Right lung (tissue), 5 donors: ENCODE results near the gene MTCP1. TPM values are rescaled to one million over a fixed set of nuclear protein-coding genes. Genes with fewer than 3 reads are reported as not detected.

Experiments
- DNase-seq, 2 donors: peaks; one replicate each; pipeline ENCODE4 v3.0.0-alpha.2; 2013
- polyA plus RNA-seq, 5 donors: library from polyadenylated mRNA; unstranded; fragments of 120-200 nt; gene quantifications; one replicate each; pipeline versions ENCODE4 v1.2.1 to v1.2.3, GENCODE V29; 2013; ENCODE audit warnings: inconsistent platforms in 1 of 5, low replicate concordance in 1 of 5; ENCODE audit not compliant: insufficient read length in 5 of 5, insufficient read depth in 1 of 5

Gene MTCP1
- polyA plus RNA-seq, 5 donors: 17.4 to 26.1 (median 20.5) TPM

DNA sequence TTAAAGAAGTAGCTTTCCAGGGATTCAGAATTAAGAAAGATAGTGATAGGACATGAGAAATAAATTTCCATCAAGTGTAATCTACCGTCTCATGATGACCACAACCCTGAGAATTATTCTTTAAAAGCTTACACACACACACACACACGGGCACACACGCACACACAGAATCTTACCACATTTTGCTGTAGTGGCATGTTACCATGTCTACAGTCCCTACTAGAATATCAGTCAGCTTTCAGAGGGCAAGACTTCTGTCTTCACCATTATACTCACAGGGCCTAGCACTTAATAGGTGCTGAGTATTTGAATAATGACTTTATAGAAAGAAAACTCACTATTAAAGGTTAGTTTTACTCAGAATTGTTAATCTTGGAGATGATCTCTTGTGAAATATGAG is 15.4 kb downstream of the MTCP1 start:
- no peak for DNase-seq

DNA sequence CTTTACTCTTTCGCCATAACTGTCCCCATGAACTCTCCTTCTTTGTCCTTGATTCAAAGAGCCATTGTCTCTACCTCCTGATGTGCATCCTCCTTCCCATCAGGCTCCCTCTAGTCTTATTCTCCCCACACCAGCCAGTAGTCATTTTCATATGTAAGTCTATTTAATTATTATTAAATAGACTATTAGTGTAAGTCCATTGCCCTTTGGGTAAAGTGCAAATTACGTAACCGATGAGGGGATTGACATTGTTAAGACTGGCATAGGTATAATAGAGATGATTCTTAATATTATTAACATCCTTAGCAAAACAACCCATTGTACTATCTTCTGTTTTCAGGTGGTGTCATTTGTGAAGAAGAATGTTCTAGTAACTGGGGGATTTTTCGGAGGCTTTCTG is 16.7 kb downstream of the MTCP1 start:
- DNase-seq: no peak

DNA sequence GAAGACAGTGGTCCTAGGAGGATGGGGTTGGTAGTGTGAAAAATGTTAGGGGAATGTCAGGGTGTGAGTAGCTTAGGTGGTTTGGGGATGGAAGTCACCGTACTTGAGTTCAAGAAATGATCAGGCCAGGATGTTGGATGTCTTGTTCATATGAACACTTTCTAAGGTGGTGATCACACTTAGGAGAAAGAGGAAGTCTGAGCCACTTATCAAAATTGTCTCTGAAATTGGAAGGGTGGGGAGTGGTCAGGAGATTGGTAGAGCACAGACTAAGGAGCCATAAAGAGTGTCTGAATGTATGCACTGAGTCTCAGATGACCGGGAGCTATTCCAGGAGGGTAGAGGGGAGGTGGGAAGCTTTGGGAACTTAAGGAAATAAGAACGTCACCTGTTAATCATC is 17.3 kb downstream of the MTCP1 start:
- no peak for DNase-seq

DNA sequence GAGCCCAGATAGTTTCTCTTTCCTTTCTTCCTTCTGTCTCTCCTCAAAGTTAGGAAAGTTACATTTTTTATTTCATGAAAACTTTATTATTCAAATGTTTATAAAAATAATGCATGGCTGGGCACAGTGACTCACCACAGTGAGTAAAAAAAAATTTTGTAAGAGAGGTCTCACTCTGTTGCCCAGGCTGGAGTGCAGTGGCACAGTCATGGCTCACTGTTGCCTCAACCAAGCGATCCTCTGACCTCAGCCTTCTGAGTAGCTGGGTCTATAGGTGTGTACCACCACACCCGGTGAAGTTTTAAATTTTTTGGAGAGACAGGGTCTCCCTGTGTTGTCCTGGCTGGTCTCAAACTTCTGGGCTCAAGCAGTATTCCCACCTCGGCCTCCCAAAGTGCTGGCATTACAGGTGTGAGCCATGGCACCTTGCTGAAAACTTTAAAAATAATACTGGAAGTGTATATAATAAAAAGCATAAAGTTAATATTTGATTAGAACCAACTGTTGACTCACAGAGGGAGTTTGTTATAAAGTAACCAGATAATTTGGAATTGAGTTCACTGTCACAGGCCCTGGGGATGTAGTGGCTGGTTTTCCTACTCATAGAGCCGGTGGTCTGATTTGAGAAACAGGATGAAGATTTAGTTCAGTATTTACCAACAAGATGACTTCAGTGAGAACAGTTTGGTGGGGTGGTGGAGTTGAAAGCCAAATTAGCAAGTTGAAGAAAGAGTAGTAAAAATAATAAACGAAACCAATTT is 18.0 kb downstream of the MTCP1 start:
- no peak for DNase-seq

DNA sequence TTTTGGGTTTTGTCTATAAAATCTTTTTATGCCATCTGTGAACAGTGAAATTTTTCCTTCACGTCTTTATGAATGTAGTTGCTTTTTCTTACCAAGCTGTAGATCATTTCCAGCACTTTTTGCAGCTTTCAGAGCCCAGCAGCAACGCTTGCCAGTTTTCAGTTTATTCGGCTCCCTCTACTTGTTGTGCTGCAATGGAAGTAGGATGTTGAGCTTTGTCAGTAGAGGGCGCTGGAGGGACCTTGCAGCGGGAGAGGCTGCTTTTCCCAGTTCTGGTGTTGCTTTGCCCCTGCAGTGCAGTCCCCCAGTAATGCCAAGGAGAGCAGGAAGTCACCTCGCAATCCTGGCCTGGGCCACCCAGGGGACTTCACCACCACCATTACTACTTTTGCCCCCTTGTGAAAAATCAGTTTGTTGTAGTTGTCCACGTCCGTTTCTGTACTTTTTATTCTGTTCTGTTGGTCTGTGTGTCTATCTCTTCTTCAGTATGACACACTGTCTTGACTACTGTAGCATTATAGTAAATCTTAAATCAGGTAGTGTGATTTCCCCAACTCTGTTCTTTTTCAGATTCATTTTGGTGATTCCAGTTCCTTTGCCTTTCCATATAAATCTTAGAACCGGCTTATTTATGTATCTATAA is 21.8 kb downstream of the MTCP1 start:
- no peak for DNase-seq

DNA sequence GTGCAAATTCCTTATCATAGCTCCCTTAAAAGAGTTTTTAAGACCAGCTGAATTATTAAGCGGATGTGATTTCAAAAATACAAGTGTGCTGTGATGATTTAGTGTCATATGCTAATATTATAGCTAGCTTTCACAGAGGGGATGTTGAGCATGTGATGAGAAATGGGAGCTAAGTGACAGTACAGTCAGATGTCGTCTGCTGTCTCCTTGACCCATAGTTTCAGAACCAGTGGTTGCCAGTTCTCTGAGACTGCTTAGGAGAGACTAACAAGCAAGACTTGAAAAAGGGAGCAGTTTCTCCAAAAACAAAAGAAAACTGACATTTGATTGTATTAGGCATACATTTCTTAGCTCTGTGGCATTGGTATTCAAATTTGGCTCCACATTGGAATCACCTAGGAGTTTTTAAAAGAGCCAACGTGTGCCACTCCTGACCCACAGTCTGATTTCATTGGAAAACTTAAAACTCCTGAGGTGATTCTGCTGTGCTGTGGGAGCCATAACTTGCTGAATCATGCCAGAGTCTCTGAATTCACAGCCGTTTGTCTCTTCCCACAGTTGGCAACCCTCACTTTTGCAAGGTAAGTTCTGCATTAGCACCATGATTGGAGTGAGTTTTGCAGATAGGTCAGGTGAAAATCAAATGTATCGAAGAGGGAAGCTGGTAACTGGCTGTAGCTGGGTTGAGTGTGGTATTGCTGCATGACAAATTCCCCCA is 24.0 kb downstream of the MTCP1 start:
- DNase-seq: no peak

DNA sequence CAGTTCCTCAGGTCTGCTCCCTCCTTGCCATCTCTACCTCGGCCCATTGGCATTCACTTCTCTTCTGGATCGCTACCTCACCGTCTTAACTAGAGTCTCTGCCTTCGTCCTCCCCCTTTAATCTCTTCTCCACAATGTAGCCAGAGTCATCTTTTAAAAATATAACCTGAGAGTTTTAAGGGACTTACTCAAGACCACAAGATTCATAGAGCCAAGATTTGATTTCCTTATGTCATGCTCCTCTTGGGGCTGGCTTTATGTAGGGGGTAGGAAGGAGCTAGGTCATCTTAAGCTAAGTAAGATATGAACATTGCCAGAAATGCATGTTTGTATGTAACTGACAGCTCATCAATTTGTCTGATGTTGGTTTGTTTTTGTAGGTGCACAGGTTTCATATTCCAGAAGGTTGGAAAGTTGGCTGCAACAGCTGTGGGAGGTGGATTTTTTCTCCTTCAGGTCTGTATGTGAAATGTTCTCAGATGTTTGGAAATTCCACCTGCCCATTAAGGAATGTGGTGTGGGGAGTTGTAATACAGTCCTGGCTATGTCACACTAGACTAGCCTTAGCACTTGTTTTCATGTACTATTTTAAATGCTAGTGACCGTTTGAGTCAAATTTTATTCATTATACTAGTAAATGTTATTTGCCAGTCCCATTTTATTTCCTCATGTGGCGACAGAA is 24.7 kb downstream of the MTCP1 start:
- no peak for DNase-seq

DNA sequence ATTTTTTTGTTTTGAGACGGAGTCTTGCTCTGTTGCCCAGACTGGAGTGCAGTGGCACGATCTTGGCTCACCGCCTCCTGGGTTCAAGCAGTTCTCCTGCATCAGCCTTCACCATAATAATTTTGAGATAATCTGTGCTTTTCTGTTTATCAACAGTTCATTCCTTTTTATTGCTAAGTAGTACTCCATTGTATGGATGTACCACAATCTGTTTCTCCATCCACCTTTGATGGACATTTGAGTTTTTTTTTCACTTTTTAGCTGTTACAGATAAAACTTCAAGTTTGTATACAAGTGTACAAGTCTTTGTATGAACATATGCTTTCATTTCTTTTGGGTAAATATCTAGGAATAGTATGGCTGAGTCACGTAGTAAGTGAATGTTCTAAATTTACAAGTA is 35.2 kb downstream of the MTCP1 start:
- no peak for DNase-seq

DNA sequence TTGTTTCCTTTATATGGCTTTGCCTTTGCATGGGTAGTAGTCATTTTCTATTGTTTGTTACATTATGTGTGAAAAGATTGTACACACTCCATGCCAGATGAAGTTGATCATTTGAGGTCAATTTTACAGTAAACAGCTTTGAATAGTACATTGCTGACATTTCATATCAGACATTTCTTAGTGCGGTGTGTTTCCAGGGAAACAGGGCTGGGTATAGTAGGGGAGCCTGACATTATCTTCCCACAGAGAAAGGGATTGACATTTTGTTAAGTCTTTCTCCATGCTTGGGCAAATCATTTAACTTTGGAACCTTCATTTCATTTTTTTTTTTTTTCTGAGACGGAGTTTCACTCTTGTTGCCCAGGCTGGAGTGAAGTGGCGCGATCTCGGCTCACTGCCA is 39.3 kb downstream of the MTCP1 start:
- no peak for DNase-seq

DNA sequence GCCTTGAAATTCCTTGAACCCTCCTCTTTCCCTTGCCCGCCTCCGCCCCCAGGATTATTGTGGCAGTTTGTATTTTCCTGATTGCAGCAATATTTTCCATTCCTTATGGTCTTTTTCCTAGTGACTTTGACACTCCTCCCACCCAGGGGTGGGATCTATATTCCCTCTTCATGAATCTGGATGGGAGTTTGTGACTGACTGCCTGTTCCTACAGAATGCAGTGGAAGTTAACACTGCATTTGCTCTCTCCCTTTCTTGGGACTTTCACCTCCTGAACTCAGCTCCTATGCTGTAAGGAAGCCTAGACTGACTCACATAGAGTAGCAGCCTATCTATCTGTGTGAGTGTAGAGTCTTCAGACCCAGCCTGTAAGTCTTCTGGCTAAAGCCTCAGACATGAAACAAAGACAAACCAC is 42.1 kb downstream of the MTCP1 start:
- DNase-seq: no peak

DNA sequence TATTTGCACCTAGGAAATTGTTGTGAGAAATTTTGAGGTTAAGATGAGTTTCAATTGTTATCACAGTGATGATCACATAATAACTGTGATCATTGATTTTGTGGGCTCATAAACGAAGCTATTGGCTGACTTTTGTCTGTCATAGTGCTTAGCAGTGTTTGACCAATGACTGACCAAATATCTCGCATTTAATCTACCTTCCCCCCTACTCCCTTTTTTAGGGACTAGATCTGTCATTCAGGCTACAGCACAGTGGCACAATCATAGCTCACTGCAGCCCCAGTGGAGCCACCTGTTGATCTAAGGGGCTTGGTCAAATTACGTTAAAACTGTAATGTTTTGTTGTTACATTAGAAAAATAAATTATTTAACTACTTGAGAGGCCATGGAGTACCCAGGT is 42.8 kb downstream of the MTCP1 start:
- no peak for DNase-seq

DNA sequence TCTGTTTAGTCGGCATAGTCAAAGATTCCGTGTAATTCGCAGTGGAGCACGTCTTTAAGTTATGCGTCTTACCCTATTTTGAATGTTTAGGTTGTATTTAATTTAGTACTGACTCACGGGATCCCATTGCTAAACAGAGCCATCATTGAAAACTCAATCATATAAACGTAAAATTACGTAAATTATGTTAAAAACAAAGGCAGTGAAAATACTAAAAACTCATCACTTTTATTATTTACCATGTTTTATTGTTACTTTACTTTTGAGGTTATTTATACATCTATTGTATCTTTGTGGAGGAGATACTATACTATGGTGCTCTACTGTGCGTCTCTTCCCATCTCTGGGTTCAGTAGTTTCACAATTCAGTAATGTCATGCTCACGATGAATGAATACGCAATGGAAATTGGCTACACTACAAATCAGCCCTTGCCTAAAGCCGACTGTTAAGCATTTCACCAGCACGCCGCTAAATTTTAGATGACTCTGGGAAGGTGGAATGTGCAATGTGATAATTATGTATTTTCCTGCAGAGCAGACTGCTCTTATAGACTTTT is 43.3 kb downstream of the MTCP1 start:
- peak; percentile 38 to 65 for DNase-seq

DNA sequence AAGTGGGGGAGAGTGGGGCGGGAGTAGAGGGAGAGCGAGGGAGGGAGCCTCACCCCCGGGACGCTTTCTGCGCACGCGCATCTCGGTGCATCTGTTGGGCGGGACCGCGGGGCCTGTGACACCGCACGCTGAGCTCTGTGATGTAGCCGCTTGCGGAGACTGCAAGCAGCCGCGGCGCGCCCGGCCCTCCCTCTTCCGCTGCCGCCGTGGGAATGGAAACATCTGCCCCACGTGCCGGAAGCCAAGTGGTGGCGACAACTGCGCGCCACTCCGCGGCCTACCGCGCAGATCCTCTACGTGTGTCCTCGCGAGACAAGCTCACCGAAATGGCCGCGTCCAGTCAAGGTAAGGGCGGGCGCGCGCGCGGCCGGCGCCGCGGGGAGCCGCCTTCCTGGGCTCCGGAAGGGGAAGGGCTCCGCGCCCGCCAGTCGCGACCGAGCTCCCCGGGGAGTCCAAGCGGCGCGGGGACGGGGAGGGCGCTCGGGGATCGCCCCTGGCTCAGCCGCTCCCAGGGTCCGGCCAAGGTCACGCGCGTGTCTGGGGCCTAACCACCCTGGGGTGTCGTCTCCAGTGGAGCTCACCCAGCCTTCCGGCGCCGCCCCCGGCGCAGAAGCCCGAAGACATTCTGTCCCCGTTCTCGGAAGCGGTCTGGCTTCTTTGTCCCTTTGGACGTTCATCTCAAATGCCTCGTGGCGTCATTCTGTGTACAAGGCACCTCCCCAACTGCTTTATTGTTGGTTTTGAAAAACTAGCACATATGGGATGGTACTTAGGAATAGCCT is 44.0 kb downstream of the MTCP1 start, which contains the start of gene FUNDC2:
TSS of gene FUNDC2 (plus strand) at position 118 of the 782 bp plus-strand sequence. CDS start at position 213, 95 bp downstream.
- peak; percentile 91 to 92 for DNase-seq

DNA sequence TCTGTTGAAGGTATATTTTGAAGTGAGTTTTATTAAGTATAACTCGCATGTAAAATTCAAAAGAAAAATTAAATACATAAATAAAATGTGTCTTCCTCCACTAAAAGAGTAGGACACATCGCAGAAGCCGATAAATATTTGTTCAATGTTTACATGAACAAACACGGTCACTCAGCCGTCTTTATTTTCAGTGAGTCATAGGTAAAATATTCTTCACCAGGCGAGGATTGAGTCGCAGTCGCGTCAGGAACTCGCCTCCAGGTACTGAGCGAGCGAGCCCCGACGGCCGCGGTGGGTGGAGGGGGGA is 44.6 kb downstream of the MTCP1 start:
- no peak for DNase-seq

DNA sequence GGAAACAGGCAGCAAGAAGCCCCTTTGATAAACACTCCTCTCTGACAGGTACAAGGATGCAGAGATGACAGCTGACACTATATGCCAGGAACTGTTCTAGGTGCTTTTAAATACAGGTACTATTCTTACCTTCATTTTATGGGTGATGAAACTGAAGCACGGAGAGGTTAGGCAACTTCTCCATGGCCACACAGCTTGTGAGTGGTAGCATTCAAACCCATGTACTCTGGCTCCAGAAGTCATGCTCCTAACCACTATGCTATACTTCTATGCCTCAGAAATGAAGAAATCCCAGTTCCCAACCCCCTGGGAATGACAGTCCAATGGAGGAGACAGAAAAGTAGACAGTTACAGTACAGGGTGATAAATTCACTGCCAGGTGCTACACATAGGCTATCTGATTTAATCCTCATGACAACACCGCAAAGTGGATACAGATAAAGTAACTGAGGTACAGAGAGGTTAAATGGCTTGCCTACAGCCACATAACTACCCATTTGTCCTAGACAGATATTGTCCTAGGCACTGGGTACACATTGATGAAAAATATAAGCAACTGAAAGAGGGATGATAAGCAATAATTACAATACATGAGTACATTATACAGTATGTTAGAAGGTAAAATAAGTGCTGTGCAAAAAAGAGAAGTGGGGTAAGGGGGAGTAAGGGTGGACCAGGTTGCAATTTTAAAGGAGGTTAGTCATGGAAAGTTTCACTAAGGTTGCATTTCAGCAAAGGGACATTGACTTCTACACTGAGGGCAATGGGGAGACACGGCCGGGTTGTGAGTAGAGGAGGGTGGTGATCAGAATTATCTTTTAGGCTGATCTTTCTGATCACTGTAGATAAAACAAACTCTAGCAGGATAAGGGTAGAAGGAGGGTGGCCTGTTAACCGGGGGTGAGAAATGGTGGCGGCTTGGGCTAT is 46.8 kb downstream of the MTCP1 start:
- no peak for DNase-seq

DNA sequence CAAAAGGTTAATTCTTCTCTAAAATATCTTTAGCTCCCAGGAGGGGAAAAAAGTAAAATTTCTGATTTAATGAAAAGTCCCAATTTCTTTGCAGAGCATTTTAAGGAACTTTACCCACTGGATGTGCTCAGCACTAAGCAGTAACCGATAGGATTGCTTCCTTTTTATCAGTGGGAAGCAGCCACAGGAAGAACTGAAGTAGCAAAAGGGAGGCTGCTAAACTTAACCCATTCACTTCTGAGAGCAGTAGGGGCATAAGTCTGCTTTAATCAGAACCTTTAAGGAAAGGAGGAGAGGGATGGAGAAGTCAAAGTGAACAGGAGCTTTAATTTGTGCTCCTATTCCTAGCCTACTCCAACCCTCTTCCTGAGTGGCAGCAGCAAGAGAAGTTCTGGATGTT is 48.4 kb downstream of the MTCP1 start, which contains the start of gene F8:
TSS of gene F8 (minus strand) at position 139 of the 400 bp plus-strand sequence. CDS start 171 bp downstream, outside the sequence.
- no peak for DNase-seq

DNA sequence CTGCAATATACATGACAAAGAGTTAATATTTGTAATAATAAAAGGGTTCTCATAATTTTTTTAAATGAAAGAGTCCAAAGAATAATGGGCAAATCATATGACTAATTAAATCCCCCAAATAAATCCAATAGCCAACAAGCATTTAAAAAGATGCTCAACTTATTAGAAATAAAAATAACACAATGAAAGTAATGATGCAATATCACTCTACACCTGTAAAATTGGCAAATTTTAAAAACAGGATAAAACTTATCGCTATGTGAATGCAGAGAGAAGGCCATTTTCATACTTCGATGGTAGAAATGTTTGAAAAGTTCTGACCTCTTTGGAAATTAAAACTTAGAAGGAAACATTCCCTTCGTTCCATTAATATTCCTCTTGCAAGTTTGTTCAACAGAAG is 50.3 kb downstream of the MTCP1 start:
- DNase-seq: no peak
